Fibroblast of skin of right biceps (primary cell): ENCODE results near the gene CHST15.
"Not testable (repeated sequence)": the region's sequence is repeated elsewhere in the genome, so short reads cannot be mapped to it uniquely, and the experiment has no call there.

Experiments used
- DNase-seq: peaks from one replicate; pipeline ENCODE4 v3.0.0-alpha.2; 2013

Gene CHST15

GRCh38 chr10:124097883-124098282, 4.5 kb upstream of the CHST15 start:
- DNase-seq: no peak

DNA sequence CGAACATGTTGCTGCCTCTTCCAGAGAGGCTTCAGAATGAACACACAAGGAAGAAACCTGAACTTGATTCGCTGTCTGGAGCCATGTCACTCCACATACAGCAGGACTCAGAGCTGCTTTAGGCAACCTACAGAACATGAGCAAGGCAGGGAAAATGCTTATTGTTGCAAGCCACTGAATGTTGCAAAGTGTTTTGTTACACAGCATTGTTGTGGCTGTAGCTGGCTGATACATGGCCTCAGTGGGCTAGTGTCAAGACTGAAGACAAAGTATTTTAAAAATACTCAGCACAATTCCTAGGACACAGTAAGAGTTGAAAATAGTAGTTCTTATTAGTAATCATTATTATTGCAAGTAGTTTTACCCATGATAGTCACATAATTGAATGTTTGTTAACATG, 3.1 kb upstream of the CHST15 start:
- no peak for DNase-seq

DNA sequence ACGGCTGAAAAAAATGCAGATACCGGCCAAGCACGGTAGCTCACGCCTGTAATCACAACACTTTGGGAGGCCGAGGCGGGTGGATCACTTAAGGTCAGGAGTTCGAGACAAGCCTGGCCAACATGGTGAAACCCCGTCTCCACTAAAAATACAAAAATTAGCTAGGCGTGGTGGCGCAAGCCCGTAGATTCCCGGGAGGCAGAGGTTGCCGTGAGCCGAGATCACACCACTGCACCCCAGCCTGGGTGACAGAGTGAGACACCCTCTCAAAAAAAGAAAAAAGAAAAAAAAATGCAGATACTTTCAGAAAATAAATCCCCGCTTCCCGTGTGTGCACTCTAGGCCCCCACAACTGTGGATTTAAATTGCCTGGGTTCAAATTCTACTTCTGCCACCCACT, 2.4 kb upstream of the CHST15 start:
- not testable (repeated sequence) for DNase-seq

GRCh38 chr10:124095096-124095495, 1.7 kb upstream of the CHST15 start:
- no peak for DNase-seq

DNA sequence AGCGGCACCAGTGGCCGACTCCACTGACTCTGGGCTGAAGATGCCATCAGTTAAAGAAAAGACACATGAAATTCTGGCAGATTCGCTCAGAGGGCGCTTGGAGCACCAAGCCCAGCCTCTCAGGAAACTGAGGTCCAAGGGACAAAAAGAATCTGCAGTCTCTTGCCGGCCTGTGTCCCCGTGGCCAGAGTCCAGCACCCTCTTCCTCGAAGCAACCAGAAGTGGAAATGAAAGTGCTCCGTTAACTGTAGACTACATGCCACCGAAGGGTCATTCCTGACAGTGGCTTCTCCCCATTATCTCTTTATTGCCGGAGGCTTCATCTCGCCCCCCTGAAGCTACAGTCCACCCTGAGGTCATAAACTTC, 1.0 kb upstream of the CHST15 start:
- DNase-seq: no peak

- DNase-seq: not testable (repeated sequence)
These were observed 498 bp upstream of the CHST15 start for GRCh38 chr10:124093774-124094418.

- DNase-seq: no peak
These were observed 1.0 kb downstream of the CHST15 start for GRCh38 chr10:124092250-124092859.

DNA sequence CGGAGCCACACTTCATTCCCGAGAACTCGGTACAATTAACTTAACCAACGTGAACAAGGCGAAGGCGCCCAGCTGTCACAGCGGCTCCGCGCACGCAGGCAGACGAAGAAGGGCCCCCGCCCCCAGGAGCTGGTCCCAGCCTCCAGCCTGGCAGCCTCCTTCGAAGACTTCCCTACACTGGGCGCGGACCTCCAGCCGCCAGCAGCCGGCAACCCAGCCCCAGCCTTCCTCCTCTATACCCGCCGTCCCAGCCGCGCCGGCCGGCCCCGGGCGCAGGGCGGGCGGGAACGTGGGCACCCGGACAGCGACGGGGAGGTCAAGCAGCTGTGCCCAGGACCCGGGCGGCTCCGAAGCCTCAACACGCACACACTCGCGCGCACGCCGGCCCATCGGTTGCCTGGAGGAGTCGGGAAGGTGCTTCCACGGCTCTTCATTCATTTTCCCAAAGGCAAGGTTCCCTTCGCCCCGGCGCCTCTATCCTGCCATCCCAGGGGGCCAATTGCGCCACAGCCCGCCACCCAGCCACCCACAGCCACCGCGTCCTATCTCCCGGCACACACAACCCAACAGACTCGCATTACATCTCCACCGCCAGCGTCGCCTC, 1.6 kb downstream of the CHST15 start:
- DNase-seq: no peak

GRCh38 chr10:124090601-124091209, 2.7 kb downstream of the CHST15 start:
- DNase-seq: no peak

- DNase-seq: no peak
These were observed 3.5 kb downstream of the CHST15 start for GRCh38 chr10:124089859-124090258.

DNA sequence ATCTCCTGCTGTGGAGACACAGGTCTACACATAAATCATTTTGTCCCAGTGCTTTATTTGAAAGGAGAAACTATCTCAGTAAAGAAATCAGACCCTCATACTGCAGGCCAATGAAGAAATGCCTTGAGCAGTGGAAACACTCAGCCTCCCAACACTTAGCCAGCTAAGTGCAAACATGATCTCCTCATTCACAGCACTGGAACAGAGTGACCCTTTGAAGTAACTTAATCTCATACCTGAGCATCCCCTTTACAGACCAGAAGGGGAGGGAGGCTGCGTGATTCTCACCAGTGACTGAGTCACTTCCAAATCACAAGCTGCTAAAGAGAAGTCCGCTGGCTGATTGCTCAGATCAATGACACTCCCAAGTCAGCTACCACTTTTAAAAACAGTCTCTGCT, 4.5 kb downstream of the CHST15 start:
- no peak for DNase-seq

DNA sequence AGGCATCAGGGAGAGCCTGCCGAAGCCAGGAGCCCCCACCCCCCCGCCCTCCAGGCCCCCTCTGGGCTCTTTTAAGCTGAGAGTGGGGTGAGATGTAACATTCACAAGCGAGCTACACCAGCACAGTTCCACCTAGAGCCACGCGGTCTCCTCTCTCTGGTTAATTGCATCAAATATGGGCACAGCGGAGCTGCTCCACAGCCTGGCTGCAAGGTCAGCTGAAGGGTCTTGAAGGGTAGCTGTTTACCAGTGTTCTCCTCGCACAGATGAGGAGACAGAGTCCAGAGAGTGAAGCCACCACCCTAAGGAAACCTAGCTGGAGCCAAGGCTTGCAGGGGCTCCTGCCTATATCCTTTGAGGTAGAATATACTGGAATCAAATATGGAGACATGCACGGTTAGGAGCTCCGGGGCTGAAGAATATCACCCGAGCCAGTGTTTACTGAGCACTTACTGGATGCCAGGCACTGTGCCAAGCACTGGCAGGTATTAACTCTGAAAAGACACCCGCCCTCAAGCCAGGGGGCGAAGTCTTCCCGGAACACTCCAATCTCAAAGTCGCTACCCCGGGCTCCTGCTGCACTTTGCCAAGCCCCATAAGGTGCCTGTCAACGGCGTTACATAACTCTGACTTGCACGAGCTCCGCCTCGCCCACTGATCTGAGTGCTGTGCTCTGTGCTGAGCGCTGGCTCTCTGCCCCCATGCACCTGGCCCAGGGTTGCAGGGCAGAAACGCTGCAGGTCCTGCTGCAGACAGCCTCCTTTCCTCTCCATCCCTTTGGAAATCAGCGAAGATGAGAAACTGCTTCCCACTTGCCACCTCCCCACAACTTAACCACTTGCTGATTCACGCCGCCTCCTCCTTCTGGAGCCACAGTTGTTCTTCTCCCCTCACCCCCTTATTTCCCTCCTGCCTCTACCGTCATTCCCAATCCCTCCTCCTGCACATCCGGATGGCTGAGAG, 5.4 kb downstream of the CHST15 start:
- peak; percentile 34 for DNase-seq

GRCh38 chr10:124086787-124087671, 6.4 kb downstream of the CHST15 start:
- no peak for DNase-seq

DNA sequence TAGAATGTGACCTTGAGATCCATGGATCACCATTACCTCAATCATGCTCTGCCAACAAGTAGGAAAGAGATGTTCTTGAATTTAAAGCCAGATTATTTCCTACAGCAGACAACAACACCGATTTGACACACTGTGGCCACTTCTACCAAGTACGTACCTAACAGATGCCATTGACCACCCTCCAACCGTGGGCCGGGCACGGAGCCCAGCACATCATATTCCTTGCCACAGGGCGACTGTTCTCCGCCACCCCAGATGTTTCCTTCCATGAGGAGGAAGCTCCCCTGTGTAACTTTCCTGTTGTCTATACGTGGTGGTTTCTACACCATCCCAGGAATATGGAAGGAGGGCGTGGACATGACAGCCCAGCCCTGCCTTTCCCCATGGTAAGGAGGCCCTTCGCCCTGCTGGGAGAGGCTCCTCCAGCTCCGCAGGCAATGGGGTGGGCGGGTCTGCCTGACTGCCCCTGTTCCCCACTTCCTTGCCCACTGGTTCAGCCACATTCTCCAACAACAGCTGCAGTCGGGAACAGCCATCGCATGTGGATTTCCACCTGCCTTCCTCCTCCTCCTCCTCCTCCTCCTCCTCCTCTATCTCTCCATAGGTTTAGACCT, 7.2 kb downstream of the CHST15 start:
- no peak for DNase-seq

GRCh38 chr10:124085680-124086079, 7.7 kb downstream of the CHST15 start:
- no peak for DNase-seq

- DNase-seq: no peak
These were observed 8.7 kb downstream of the CHST15 start for GRCh38 chr10:124084708-124085107.

DNA sequence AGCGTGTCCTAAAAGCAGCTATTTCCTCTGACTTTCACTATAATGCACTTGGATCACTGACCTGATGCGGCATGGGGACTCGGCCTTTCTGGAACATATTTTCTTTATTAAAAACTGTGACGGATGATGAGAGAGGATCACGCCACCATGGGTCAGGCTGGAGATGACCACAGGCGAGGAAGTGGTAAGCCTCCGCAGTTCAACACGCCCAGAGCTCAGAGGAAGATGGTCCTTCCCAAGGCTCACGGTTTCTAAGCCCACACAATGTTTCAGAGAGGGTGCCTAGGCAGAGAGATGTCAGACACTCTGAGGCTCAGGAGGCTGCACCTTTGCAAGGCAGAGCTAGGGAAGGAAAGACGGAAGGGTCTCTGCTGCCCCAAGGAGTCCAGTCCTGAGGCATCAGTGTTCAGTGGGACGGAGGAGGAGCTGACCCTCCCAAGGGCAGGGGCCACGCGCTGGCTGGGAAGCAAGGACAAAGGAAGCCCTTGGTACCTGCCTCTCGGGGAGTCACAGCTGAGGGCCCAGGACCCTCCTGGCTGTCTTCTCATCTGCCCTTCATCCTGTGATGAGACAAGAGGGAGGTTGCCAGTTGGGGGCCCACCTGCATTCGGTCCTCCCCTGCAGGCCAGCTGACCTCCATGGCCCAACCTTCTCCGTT, 9.5 kb downstream of the CHST15 start:
- DNase-seq: no peak

DNA sequence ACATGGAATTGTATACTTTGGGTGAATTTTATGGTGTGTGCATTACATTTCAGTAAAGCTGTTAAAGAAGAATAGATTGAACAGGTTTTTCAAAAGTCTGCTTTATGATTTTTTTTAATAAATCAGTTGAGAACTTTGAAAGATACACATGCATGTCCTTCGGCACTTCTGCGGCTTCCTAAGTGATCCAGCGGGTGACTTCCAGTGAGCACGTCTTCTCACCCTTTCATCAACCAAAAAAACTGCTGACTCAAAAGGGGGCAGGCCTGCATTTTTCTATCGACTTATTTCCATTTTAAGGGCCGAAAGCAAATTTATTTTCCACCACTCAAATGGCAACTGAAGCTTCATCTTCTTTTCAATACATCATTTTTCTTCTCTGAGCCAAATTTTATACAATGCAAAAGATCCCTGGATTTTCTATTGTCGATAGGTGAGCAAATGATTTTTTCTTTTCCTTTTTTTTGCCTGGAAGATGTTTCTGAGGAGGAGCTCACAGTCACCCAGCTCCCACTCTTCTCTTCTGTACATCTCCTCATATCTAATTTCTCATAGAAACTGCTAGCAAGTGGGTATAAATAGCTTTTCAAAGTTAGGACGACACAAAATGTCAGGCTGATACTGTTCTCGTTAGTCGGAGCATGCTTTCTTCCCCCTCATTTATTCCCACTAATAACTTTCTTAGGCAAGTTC, 10.2 kb downstream of the CHST15 start:
- DNase-seq: no peak

DNA sequence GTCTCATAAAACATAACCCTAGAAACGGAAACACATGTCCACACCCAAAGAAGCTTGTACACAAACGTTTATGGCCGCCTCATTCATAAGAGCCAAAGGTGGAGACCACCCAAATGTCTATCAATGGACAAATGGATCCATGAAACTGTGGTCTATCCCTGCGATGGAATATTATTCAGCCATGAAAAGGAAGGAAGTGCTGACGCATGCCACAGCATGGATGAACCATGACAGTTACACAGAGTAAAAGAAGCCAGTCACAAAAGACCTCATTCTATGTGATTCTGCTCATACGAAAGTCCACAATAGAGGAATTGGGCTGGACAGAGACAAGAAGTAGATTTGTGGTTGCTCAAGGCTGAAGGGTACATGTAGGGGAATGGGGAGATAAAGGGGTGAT, 10.8 kb downstream of the CHST15 start:
- no peak for DNase-seq

- no peak for DNase-seq
These were observed 11.8 kb downstream of the CHST15 start for GRCh38 chr10:124081547-124082140.
